CD4-positive, alpha-beta T cell treated with Interleukin-2 at 100 ng/mL for 4 hours (primary cell): ENCODE results near the gene MTRF1.

Experiments
- DNase-seq: peaks from one replicate; pipeline ENCODE4 v3.0.0-alpha.2; 2020; ENCODE audit warnings: low spot score

MTRF1 gene, protein sequence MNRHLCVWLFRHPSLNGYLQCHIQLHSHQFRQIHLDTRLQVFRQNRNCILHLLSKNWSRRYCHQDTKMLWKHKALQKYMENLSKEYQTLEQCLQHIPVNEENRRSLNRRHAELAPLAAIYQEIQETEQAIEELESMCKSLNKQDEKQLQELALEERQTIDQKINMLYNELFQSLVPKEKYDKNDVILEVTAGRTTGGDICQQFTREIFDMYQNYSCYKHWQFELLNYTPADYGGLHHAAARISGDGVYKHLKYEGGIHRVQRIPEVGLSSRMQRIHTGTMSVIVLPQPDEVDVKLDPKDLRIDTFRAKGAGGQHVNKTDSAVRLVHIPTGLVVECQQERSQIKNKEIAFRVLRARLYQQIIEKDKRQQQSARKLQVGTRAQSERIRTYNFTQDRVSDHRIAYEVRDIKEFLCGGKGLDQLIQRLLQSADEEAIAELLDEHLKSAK

DNA sequence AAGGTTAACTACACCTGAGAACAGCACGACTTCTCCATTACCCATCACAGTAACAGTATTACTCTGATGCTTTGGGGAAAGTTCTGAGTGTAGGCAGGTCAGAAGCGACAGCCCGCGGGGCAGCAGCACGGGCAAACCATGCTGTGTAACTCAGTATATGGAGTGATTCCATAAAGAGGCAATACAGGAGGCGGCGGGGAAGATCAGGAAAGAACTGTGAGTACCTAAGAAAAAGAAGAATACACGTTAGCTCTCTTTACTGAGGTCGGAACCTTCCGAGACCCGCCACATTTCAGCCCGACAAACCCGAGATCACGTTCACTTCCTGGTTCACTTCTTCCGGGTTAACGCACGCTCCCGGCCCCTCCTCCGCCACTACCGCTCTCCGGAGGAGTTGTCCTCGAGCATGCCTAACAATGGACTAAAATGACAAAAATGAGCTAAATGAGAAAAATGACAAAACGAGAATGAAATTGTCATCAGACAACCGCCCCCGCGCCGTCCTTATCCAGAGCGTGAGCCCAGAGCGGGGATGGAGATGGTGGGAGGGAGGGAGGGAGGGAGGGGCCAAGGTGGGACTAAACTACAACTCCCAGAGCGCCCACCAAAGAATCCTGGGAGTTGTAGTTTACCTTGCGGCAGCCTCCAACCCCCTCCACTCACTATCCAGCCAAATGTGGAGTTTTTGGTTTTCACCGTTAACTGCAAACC, at the start of gene MTRF1:
Gene MTRF1 (minus strand): TSS at position 316 of the 711 bp plus-strand sequence. CDS start 2,669 bp downstream, outside the sequence.
- DNase-seq = peak; percentile 79

DNA sequence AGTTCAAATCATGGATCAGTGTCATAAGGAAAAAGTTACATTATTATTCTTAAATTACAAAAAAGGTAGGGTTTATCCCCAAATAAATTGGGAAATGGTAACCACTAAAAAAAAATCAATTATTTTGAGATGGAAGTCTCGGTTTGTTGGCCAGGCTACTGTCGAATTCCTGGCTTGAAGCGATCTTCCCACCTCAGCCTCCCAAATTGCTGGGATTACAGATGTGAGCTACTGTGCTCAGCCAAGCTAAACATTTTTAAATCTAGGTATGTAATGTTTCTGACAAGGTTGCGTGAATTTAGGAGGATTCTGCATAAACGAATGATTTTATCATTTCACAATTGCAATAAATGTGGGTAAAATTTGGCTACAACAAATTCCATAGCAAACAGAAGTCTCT, 49.7 kb upstream of the MTRF1 start:
- DNase-seq = no peak

DNA sequence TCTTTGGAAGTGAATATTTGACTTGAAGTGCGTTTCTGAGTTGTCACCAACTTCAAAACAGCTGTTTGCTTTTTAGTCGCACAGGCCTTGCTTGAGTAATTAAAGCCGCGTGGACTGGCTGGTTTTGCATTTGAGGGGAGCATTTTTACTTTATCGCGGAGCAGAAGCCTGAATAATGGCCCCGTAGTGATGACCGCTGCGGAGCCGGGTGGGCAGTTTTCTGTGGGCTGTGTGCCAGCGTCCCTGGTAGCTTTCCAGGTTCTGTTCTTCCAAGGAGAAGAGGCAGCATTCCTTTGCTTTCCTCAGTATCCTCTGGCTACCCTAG, 48.8 kb upstream of the MTRF1 start:
- peak; percentile 22 for DNase-seq

DNA sequence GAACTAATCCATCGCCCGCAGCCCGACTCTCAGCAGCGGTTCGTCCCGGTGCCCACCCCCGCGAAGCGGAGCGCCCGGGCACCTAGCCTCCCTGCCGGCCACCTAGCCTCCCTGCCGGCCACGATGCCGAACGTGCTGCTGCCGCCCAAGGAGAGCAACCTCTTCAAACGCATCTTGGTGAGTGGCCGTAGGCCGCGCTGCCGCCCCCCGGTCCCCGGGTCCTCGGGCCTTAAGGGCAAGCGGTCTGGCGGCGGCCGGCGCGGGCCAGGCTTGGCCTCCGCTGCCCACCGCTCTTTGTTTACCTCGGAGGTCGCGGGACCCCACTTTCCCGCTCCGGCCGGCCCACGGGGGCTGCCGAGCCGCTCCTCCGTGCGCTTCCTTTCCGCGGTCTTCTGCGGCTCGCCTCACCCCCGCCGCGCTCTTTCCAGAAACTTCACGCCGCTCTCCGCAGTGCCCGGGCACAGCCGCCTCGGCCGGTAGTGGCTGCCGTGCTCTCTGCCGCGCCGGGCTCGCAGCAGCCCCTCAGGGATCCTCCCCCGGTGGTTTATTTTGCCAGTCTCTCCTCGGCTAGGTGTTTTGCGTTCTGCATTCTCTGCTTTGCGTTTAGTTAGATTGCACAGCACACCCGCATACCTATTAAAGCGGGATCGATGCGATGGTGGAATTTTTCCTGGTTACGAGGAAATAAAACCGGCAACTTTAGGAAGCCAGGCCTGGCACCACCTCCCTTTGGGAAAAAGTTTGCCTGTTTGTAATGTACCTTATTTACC, 48.2 kb upstream of the MTRF1 start:
- DNase-seq = peak; percentile 46

DNA sequence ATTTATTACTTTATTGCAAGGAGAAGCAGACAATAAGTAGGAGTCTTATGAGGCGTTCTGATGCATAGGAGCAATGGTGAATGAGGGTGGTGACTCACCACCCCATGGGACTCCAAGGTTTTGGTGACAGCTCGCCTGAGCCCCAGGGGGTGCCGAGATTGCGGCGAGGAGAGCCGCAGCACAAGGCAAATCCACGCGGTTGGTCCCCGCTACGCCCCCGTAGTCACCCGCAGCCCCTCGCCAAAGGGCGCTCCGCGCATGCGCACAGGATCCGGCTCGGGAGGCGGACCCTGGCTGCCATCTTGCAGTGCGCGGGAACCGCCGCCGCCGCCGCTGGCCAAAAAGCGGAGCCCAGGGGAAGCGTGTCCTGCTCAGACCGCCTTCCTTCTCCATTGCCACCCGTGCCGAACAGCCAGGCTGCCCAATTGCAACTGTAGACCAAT, 47.6 kb upstream of the MTRF1 start, which contains the start of gene NAA16:
Gene NAA16 (plus strand): TSS at position 305 of the 443 bp plus-strand sequence. CDS start 262 bp downstream, outside the sequence.
- DNase-seq = peak; percentile 97

DNA sequence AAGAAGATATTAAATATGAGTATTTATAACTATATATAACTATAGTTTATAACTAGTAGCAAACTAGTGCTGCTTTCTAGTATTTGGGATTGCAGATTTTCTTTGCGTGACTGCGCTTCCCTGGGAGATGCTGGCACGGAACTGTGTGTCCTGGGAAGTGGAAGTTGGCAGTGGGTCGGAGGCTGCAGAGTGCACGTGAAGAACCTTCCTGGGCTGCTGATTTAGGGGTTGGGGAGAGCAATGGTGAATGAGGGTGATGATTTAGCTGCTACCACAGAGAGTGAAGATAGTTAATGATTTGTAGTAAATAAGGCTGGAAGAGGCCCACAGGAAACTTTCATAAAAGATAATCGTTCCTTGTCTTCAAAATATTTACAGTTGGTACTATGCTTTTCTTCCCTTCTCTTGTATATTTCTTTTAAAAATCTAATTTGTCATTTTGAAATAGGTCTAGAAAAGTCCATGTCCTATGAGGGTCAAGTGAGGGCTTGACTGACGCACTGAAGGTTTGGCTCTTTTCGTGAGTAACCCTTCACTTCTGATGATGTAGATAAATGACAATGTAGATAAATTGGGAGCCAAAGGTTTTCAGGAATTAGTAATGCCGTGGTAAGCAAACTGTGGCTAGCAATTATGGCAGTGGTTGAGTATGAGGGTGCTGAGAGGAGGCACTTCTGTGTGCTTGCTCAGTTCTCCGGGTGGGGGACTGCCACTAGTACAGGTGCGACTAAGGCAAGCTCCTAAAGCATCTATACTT, 44.7 kb upstream of the MTRF1 start:
- DNase-seq = no peak

DNA sequence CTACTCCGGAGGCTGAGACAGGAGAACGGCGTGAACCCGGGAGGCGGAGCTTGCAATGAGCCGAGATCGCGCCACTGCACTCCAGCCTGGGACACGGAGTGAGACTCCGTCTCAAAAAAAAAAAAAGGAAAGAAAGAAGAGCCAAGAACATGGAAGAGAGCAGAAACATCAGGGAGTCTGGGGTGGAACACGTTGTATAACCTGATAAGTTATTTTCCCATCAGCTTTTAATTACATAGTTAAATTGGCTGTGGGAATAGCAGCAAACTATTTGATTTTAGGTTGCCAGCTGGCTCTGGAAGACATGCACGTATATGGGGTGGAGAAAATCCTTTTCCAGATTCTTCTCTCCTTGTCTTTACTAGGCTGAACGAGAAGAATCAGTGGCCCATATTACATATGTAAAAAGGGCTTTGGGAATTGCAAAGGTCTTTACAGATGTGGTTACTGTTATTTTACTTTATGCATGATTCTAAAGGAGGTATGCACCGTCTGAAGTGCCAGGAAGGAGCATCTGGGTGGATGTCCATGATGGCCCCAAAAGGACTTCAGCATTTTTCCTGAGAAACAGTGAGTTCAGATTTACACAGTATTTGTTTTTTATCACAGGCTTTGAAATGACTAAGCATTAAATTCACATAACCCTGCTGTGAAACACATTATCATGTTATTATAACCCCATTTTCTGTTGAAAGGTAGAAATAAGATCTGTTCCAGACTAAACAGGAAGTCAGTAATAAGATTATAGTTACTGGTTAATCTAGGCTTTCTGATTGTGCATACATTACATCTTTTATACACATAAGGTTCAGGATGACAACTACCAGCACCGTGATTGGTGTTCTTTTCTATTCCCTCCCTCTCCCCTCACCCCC, 43.1 kb upstream of the MTRF1 start:
- DNase-seq = no peak

DNA sequence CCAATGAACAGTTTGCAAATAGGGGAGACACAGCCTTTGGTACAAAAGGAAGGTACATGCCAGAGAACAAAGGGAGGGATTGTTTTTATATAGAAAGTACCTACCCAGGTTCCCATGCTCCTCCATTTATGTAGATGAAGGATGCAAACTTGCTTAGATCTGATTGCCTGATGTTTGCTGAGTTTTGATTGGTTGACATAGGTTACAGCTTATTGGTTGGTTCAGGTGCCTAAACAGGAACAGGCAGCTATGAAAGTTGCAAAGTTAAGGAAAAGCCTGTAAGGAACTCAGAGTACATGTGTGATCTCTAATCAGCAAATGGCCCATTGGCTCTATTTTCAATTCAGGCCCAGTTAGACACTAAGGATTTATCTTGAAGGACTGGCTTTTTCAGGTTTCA, 41.2 kb upstream of the MTRF1 start:
- no peak for DNase-seq

DNA sequence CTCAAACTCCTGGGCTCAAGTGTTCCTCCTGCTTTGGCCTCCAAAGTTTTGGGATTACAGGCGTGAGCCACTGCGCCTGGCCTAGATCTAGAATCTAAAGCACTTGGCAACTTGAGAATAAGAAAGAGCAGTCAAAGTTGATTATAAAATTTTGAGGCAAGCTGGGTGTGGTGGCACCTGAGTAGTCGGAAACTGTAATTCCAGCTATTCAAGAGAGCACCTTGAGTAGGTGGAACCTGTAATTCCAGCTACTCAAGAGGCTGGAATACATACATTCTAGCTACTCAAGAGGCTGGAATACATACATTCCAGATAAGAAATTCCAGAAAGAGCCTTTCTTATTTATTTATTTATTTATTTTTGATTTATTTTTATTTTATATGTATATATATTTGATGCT, 39.4 kb upstream of the MTRF1 start:
- no peak for DNase-seq

DNA sequence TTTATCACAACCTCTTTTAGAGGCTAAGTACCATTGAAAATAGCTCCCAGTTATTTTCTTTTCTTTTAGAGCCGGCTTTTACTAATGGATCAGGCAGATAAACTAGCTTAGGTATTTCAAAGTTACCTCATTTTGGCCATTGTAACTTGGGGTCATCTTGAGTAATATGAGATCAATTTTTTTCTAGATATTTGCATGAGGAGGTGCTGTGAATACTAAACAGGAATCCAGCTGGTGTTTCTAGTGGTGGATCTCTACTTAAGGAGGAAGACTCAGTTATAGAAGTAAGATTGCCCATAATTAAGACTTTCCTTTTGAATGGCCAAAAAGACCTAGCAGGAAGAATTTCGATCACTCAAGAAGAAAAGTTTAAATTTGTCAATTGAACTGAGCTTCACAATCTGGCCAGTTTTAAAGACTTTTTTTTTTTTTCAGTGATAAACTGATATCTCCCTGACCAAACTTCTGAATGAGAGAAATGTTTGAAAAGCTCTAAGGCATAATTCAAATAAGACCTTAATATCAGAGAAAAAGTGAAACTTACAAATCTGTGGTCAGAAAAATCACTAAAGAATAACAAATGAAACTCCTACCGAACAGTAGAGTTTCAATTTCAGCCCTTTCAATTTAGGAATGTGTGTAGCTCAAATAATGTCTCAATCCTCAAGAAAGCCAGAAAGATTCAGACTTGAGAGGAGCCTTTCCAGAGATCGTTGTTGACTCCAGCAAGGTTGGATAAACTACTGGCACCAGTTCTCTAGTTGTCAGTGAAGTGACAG, 36.1 kb upstream of the MTRF1 start:
- DNase-seq = no peak

DNA sequence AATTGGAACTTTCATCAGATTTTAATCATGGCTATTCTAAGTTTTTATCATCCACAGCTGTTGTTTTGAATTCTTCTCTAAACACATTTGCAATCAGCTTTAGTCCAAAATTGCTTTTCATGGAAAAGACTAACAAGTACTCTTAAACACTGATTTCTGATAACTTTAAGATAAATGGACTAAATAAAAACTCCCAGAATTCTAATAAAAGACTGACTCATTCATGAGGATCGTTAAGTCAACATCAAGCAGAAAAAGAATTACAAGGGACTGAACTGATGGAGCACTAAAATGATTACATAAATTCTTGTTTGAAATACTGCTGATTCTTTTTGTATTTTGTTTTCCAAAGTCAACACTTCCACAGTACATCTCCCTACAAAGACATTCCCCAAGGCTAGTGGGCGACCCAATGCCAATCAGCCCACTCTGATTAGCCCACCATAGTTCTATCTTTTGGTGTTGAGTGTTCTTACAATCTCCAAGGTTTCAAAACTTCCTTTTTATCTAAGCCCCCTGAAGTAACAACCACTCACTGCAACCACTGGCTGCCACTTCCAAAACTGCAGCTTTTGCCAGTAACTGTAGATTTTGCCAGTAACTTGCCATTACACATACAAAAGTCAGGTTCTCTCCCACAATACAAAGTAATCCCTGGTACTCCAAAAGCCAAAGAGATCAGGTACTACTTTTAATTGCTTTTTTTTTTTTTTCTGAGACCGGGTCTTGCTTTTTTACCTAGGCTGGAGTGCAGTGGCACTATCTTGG, 33.7 kb upstream of the MTRF1 start:
- DNase-seq = no peak

DNA sequence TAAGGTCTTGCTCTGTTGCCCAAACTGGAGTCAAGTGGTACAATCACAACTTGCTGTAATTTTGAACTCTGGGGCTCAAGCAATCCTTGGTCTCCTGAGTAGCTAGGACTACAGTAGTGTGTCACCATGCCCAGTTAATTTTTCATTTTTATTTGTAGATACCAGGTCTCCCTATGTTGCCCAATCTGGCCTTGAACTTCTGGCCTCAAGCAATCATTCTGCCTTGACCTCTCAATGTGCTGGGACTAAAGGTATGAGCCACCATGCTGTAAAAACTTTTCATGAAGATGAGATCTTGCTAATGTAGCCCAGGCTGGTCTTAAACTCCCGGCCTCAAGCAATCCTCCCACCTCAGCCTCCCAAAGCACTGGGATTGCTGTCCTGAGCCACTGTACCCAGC, 32.6 kb upstream of the MTRF1 start:
- no peak for DNase-seq

DNA sequence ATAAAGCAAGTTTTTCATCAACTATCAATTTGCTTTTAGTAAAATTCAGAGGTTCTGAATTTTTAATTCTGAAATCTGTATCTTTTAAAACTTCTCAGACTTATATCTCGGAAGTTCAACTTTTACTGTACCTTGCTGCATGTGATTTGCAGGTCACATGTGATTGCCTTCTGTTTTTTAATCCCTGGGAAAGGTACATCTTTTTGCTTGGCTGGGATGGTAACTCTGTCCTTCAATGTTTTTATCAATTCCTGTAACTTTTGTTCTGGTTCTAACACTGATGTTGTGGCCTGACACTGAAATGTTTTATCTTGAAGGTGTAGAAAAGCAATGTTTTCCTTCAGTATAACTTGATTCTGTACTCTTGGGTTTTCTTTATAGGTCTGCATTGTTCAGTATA, 31.5 kb upstream of the MTRF1 start:
- no peak for DNase-seq

DNA sequence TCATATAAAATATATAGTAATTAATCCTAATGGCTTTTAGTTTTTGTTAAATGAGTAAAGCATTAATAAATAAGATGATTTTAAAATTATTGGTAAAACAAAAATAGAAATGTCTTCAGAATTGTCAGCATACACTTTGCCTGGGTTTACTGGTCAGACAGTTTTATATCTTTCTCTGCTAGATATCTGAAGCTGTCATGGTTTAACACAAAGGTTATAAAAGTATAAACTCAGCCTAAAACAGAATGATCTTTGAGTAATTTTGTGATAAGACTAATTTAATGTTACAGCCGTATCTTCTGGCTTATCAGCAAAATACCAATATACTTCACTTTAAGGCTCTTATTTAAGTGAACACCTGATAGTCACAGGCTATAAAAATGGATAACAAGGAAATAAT, 29.9 kb upstream of the MTRF1 start:
- DNase-seq = no peak

DNA sequence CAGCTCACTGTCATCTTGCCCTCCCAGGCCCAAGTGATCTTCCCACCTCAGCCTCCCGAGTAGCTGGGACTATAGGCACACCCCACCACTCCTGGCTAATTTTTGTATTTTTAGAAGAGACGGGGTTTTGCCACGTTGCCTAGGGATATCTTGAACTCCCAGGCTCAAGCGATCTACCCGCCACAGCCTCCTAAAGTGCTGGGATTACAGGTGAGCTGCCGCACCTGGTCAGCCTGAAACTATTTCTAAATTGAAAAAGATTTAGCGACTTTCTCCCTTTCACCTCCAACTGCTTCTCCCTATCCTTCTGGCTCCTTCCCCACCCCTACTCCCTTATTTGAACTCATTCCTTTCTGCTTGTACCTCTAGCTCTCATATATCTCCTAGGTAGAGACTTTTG, 27.9 kb upstream of the MTRF1 start:
- DNase-seq = no peak

DNA sequence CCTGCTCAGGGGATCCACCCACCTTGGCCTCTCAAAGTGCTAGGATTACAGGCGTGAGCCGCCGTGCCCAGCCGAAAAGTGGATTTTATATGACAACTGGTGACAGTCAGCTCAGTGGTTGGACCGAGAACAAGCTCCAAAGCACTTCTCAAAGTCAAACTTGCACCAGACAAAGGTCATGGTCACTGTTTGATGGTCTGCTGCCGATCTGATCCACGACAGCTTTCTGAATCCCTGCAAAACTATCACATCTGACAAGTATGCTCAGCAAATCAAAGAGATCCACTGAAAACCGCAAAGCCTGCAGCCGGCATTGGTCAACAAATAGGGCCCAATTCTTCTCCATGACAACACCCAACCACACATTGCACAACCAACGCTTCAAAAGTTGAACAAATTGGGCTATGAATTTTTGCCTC, 26.1 kb upstream of the MTRF1 start:
- DNase-seq = no peak

DNA sequence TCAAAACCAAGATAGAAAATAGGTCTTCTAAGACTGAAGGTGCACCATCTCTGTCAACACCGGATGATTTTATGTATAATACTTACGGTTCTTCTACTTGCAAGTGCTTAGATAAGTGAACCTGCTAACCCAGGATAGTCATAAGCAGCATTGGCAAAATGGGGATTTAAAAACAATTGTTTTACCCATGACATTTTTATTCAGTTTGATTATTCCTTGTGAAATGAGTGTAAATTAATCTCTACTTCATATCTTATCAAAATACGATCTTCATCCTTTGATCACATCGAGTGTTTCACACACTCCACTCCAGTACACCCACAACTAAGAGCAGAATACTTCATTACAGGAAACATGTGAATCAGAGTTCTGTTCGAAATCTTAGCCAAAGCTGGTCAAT, 23.0 kb upstream of the MTRF1 start:
- DNase-seq = peak; percentile 24

DNA sequence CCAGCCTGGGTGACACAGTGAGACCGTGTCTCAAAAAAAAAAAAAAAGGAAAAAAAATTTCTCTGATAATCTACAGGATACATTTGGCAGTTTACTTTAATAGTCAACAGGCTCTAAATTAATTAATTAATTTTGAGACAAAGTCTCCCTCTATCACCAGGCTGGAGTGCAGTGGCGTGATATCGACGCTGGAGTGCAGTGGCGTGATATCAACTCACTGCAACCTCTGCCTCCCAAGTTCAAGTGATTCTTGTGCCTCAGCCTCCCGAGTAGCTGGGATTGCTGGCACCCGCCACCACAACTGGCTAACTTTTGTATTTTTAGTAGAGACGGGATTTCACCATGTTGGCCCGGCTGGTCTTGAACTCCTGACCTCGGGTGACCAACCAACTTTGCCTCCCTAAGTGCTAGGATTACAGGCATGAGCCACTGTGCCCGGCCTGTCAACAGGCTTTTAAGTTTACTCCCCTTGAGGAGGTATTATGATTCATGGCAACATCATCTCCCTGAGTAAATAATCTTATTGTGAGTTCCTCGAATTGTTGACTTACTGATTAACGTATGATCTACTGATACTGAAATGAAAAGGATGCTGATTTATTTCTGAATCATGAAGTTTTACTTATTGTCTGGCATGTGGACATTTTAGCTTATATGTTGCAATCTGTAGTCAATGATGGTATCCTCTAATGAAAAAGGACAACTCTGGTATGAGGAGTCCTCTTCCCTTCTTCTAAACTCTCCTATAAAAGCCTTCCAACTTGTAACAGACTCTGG, 21.3 kb upstream of the MTRF1 start:
- DNase-seq = no peak
